ENCODE measurements around the gene SRPK2. TPM values are rescaled to one million over a fixed set of nuclear protein-coding genes. Genes with fewer than 3 reads are reported as not detected.
"Not testable (repeated sequence)": the region's sequence is repeated elsewhere in the genome, so short reads cannot be mapped to it uniquely, and the experiment has no call there.

The SRPK2 gene
- total RNA-seq, 1 experiment from 2014 or later: 58.2 TPM

DNA sequence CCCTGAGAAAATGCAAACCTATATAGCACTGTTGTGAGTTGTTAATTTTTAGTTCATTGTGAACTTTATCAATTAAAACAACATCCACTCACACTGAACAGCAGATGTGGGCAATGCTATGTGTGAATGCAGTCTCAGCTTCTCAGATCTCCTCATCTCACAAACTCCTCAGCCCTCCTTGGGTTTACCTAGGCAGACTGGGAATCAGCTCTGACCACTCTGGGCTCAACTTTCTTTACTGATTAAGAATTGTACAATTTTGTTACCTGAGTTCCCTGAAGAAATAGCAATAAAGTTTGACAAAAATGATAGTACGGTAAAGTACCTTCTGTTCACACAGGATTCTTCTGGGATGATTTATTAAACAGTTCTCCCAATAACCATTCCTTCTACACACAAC is 124.0 kb downstream of the SRPK2 start:
- ATAC-seq (no peak), DNase-seq (ENCODE audit: low read depth, low spot score) (no peak)
- ChIA-PET CTCF (no interaction called here), POLR2A (no interaction called here)
- no TSS peak for BruUV-seq (replicated peaks)
- Histone ChIP-seq H3K27me3 (ENCODE audit: control insufficient read depth, insufficient read depth, low read length) (no peaks in the 10 kb centered on the region), H3K4me1 (ENCODE audit: control insufficient read depth, insufficient read depth, low read length) (peaks cover 20% of the 10 kb centered on the region), H3K36me3 (ENCODE audit: control insufficient read depth, insufficient read depth, low read length) (no peaks in the 10 kb centered on the region), H3K9me3 (ENCODE audit: control insufficient read depth, insufficient read depth, low read depth, low read length) (no peaks in the 10 kb centered on the region), H3K4me3 (ENCODE audit: low read depth in 2 of 2, low read length in 2 of 2) (no peak overlapping the region), H3K27ac (ENCODE audit: low read length) (no peak overlapping the region)
- intact Hi-C loops (cut with micrococcal nuclease; ENCODE audit: unreplicated experiment) (no loop called here), in situ Hi-C loops (cut with HindIII; ENCODE audit: low pct_unique_long_range_greater_than_20kb, low sequenced_read_pairs) (no loop called here)
- TF ChIP-seq POLR2AphosphoS5 (IDR thresholded peaks at IDR 0.05; ENCODE audit: low read depth, low read length) (no peak), SIN3A (IDR thresholded peaks at IDR 0.05; ENCODE audit: borderline replicate concordance, insufficient read depth, low read depth, low read length) (no peak), TCF7L2 (IDR thresholded peaks at IDR 0.05; ENCODE audit: low read depth, low read length) (no peak)
- TF ChIP-seq, protein P1, sequence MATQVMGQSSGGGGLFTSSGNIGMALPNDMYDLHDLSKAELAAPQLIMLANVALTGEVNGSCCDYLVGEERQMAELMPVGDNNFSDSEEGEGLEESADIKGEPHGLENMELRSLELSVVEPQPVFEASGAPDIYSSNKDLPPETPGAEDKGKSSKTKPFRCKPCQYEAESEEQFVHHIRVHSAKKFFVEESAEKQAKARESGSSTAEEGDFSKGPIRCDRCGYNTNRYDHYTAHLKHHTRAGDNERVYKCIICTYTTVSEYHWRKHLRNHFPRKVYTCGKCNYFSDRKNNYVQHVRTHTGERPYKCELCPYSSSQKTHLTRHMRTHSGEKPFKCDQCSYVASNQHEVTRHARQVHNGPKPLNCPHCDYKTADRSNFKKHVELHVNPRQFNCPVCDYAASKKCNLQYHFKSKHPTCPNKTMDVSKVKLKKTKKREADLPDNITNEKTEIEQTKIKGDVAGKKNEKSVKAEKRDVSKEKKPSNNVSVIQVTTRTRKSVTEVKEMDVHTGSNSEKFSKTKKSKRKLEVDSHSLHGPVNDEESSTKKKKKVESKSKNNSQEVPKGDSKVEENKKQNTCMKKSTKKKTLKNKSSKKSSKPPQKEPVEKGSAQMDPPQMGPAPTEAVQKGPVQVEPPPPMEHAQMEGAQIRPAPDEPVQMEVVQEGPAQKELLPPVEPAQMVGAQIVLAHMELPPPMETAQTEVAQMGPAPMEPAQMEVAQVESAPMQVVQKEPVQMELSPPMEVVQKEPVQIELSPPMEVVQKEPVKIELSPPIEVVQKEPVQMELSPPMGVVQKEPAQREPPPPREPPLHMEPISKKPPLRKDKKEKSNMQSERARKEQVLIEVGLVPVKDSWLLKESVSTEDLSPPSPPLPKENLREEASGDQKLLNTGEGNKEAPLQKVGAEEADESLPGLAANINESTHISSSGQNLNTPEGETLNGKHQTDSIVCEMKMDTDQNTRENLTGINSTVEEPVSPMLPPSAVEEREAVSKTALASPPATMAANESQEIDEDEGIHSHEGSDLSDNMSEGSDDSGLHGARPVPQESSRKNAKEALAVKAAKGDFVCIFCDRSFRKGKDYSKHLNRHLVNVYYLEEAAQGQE (IDR thresholded peaks at IDR 0.05; ENCODE audit: insufficient read depth in 1 of 2, low read depth in 2 of 2, low read length in 1 of 2): no peak
- TF ChIP-seq, protein P2, sequence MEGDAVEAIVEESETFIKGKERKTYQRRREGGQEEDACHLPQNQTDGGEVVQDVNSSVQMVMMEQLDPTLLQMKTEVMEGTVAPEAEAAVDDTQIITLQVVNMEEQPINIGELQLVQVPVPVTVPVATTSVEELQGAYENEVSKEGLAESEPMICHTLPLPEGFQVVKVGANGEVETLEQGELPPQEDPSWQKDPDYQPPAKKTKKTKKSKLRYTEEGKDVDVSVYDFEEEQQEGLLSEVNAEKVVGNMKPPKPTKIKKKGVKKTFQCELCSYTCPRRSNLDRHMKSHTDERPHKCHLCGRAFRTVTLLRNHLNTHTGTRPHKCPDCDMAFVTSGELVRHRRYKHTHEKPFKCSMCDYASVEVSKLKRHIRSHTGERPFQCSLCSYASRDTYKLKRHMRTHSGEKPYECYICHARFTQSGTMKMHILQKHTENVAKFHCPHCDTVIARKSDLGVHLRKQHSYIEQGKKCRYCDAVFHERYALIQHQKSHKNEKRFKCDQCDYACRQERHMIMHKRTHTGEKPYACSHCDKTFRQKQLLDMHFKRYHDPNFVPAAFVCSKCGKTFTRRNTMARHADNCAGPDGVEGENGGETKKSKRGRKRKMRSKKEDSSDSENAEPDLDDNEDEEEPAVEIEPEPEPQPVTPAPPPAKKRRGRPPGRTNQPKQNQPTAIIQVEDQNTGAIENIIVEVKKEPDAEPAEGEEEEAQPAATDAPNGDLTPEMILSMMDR (IDR thresholded peaks at IDR 0.05): no peak

DNA sequence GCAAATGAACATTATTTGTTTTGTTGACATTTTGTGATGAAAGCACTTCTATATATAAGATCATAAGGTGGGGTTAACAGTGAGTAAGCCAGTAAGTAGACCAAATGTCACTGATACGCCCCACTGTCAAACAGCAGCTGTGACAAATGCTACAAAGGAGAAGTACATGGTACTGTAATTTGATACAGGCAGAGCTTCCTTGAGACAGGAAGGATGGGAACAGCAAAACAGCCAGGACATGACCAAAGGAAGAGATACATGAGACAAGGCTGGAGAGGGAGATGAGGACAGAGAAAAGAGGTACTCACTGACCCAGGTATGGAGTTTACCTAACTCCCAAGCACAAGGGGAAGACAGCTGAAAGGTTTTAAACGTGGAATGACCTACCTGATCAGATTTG is 127.0 kb downstream of the SRPK2 start:
- in situ Hi-C loops (cut with HindIII; ENCODE audit: low pct_unique_long_range_greater_than_20kb, low sequenced_read_pairs): no loop called here
- no peak for DNase-seq (ENCODE audit: low read depth, low spot score)
- H3K36me3 ChIP-seq (ENCODE audit: control insufficient read depth, insufficient read depth, low read length): no peaks in the 10 kb centered on the region
- POLR2A ChIA-PET: no interaction called here
- H3K4me1 ChIP-seq (ENCODE audit: control insufficient read depth, insufficient read depth, low read length): peaks cover 11% of the 10 kb centered on the region
- TF ChIP-seq SIN3A (IDR thresholded peaks at IDR 0.05; ENCODE audit: borderline replicate concordance, insufficient read depth, low read depth, low read length): no peak
- TF ChIP-seq, protein P2 (IDR thresholded peaks at IDR 0.05): no peak
- TF ChIP-seq, protein P1 (IDR thresholded peaks at IDR 0.05; ENCODE audit: insufficient read depth in 1 of 2, low read depth in 2 of 2, low read length in 1 of 2): no peak
- TF ChIP-seq TCF7L2 (IDR thresholded peaks at IDR 0.05; ENCODE audit: low read depth, low read length): no peak
- TF ChIP-seq POLR2AphosphoS5 (IDR thresholded peaks at IDR 0.05; ENCODE audit: low read depth, low read length): no peak
- peak; percentile 30; the same call in 1 of the 2 replicates for ATAC-seq
- no peaks in the 10 kb centered on the region for H3K9me3 ChIP-seq (ENCODE audit: control insufficient read depth, insufficient read depth, low read depth, low read length)
- intact Hi-C loops (cut with micrococcal nuclease; ENCODE audit: unreplicated experiment): no loop called here
- no peak overlapping the region for H3K4me3 ChIP-seq (ENCODE audit: low read depth in 2 of 2, low read length in 2 of 2)
- CTCF ChIA-PET: no interaction called here
- no TSS peak for BruUV-seq (replicated peaks)
- H3K27me3 ChIP-seq (ENCODE audit: control insufficient read depth, insufficient read depth, low read length): no peaks in the 10 kb centered on the region
- H3K27ac ChIP-seq (ENCODE audit: low read length): no peak overlapping the region

DNA sequence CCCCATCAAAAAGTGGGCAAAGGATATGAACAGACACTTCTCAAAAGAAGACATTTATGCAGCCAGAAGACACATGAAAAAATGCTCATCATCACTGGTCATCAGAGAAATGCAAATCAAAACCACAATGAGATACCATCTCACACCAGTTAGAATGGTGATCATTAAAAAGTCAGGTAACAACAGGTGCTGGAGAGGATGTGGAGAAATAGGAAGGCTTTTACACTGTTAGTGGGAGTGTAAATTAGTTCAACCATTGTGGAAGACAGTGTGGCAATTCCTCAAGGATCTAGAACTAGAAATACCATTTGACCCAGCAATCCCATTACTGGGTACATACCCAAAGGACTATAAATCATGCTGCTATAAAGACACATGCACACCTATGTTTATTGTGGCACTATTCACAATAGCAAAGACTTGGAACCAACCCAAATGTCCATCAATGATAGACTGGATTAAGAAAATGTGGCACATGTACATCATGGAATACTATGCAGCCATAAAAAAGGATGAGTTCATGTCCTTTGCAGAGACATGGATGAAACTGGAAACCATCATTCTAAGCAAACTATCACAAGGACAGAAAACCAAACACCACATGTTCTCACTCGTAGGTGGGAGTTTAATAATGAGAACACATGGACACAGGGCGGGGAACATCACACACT is 128.4 kb downstream of the SRPK2 start:
- H3K9me3 ChIP-seq (ENCODE audit: control insufficient read depth, insufficient read depth, low read depth, low read length); H3K4me3 ChIP-seq (ENCODE audit: low read depth in 2 of 2, low read length in 2 of 2); H3K27ac ChIP-seq (ENCODE audit: low read length); BruUV-seq (replicated peaks); POLR2A ChIA-PET; DNase-seq (ENCODE audit: low read depth, low spot score); ATAC-seq; CTCF ChIA-PET; in situ Hi-C loops (cut with HindIII; ENCODE audit: low pct_unique_long_range_greater_than_20kb, low sequenced_read_pairs); H3K36me3 ChIP-seq (ENCODE audit: control insufficient read depth, insufficient read depth, low read length); intact Hi-C loops (cut with micrococcal nuclease; ENCODE audit: unreplicated experiment); H3K27me3 ChIP-seq (ENCODE audit: control insufficient read depth, insufficient read depth, low read length): not testable (repeated sequence)
- H3K4me1 ChIP-seq (ENCODE audit: control insufficient read depth, insufficient read depth, low read length): peaks cover 11% of the 10 kb centered on the region
